ENCODE data around the gene NABP2.

The NABP2 gene

GRCh38 chr12:56278905-56279304 is 54.8 kb downstream of the NABP2 start:
- DNase-seq (ENCODE audit: low read depth in 2 of 2) = no peak

Measured in activated CD8-positive, alpha-beta memory T cell treated with anti-CD3 and anti-CD28 coated beads for 4 hours (primary cell).